Nephron (organoid): ENCODE data around the gene MVP.

ENCODE experiments used
- H3K27ac Mint-ChIP-seq, 3 experiments: 2 replicates each; pipeline ENCODE4 v1.8.0; 2020; ENCODE audit warnings: mixed read lengths in 3 of 3, mild to moderate bottlenecking in 2 of 3, moderate library complexity in 1 of 3
- H3K27me3 Mint-ChIP-seq: 2 replicates; pipeline ENCODE4 v1.8.0; 2021; ENCODE audit warnings: low read depth, mild to moderate bottlenecking, moderate library complexity, mixed read lengths
- H3K36me3 Mint-ChIP-seq: 2 replicates; pipeline ENCODE4 v1.8.0; 2020; ENCODE audit warnings: low read depth, mixed read lengths
- H3K4me1 Mint-ChIP-seq: 2 replicates; pipeline ENCODE4 v1.8.0; 2020; ENCODE audit warnings: mixed read lengths
- H3K4me3 Mint-ChIP-seq, 3 experiments: 2 replicates each; pipeline ENCODE4 v1.8.0; 2020; ENCODE audit warnings: mild to moderate bottlenecking in 3 of 3, mixed read lengths in 3 of 3, moderate library complexity in 2 of 3
- H3K9me3 Mint-ChIP-seq: 2 replicates; pipeline ENCODE4 v1.8.0; 2020; ENCODE audit warnings: mixed read lengths
- TF ChIP-seq, protein P1 (sequence below), 3 experiments: fragments of 200-600 bp; sonication (generic); IDR thresholded peaks; one replicate each; pipeline ENCODE4 v1.5.0; 2021; ENCODE audit warnings: antibody characterized with exemption in 3 of 3; ENCODE audit not compliant: unreplicated experiment in 3 of 3

The MVP gene

DNA sequence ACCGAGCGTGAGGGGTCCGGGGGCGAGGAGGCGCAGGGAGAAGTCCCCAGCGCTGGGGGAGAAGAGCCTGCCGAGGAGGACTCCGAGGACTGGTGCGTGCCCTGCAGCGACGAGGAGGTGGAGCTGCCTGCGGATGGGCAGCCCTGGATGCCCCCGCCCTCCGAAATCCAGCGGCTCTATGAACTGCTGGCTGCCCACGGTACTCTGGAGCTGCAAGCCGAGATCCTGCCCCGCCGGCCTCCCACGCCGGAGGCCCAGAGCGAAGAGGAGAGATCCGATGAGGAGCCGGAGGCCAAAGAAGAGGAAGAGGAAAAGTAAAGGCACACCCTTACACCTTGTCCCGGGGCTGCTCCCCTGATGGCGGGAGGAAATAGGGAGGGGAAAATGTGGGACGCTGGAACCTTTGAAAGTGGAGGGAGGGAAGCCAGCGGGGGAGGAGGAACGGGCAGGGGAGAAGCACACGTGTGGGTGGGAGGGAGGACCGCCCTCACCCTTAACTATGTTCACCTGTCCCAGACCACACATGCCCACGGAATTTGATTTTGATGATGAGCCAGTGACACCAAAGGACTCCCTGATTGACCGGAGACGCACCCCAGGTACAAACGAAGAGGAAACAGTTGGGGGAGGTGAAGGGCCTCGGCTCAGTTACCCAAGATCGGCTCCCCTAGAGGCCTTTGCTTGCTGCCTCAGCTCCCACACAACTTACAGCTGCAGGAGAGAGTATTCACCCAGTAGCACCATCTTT is 3.4 kb upstream of the MVP start:
- H3K27ac Mint-ChIP-seq: peak overlapping the region; percentile 77 to 97 (median 90)
- no peaks in the 10 kb centered on the region for H3K9me3 Mint-ChIP-seq
- peaks cover 60% of the 10 kb centered on the region for H3K4me1 Mint-ChIP-seq
- TF ChIP-seq, protein P1, sequence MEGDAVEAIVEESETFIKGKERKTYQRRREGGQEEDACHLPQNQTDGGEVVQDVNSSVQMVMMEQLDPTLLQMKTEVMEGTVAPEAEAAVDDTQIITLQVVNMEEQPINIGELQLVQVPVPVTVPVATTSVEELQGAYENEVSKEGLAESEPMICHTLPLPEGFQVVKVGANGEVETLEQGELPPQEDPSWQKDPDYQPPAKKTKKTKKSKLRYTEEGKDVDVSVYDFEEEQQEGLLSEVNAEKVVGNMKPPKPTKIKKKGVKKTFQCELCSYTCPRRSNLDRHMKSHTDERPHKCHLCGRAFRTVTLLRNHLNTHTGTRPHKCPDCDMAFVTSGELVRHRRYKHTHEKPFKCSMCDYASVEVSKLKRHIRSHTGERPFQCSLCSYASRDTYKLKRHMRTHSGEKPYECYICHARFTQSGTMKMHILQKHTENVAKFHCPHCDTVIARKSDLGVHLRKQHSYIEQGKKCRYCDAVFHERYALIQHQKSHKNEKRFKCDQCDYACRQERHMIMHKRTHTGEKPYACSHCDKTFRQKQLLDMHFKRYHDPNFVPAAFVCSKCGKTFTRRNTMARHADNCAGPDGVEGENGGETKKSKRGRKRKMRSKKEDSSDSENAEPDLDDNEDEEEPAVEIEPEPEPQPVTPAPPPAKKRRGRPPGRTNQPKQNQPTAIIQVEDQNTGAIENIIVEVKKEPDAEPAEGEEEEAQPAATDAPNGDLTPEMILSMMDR (IDR thresholded peaks at IDR 0.05; ENCODE audit: unreplicated experiment in 3 of 3): no peak
- peaks cover 29% of the 10 kb centered on the region for H3K36me3 Mint-ChIP-seq
- H3K27me3 Mint-ChIP-seq: no peaks in the 10 kb centered on the region
- peak overlapping the region; percentile 93 to 96 (median 94) for H3K4me3 Mint-ChIP-seq

DNA sequence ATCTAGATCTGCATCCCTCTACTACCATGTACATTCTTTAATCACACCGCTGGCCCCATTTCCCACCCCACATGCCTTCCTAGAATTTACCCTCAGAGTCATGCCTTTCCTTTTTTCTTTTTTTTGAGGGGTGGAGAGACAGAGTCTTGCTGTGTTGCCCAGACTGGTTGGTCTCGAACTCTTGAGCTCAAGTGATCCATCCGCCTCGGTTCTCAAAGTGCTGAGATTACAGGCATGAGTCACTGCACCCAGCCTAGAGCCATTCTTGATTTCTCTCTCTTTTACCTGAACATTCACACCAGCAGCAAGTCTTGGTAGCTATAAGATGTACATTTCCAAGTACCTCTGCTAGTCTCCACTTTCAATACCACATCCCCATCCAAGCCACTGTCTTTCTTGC is 2.2 kb upstream of the MVP start:
- H3K9me3 Mint-ChIP-seq: no peaks in the 10 kb centered on the region
- H3K27ac Mint-ChIP-seq: peak overlapping the region in 2 of 3 experiments; percentile 24 to 77
- peaks cover 65% of the 10 kb centered on the region for H3K4me1 Mint-ChIP-seq
- TF ChIP-seq, protein P1 (IDR thresholded peaks at IDR 0.05; ENCODE audit: unreplicated experiment in 3 of 3): no peak
- peak overlapping the region; percentile 75 to 88 (median 86) for H3K4me3 Mint-ChIP-seq
- H3K36me3 Mint-ChIP-seq: peaks cover 29% of the 10 kb centered on the region
- no peaks in the 10 kb centered on the region for H3K27me3 Mint-ChIP-seq

DNA sequence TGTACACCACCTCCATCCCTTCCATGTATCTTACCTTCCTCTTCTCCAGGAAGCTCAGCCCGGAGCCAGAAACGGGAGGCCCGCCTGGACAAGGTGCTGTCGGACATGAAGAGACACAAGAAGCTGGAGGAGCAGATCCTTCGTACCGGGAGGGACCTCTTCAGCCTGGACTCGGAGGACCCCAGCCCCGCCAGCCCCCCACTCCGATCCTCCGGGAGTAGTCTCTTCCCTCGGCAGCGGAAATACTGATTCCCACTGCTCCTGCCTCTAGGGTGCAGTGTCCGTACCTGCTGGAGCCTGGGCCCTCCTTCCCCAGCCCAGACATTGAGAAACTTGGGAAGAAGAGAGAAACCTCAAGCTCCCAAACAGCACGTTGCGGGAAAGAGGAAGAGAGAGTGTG is 756 bp upstream of the MVP start:
- Mint-ChIP-seq H3K27ac (peak overlapping the region; percentile 55 to 80 (median 73)), H3K27me3 (no peaks in the 10 kb centered on the region), H3K9me3 (no peaks in the 10 kb centered on the region), H3K4me3 (peak overlapping the region; percentile 75 to 88 (median 84)), H3K36me3 (peaks cover 29% of the 10 kb centered on the region), H3K4me1 (peaks cover 65% of the 10 kb centered on the region)
- TF ChIP-seq, protein P1 (IDR thresholded peaks at IDR 0.05; ENCODE audit: unreplicated experiment in 3 of 3): no peak

DNA sequence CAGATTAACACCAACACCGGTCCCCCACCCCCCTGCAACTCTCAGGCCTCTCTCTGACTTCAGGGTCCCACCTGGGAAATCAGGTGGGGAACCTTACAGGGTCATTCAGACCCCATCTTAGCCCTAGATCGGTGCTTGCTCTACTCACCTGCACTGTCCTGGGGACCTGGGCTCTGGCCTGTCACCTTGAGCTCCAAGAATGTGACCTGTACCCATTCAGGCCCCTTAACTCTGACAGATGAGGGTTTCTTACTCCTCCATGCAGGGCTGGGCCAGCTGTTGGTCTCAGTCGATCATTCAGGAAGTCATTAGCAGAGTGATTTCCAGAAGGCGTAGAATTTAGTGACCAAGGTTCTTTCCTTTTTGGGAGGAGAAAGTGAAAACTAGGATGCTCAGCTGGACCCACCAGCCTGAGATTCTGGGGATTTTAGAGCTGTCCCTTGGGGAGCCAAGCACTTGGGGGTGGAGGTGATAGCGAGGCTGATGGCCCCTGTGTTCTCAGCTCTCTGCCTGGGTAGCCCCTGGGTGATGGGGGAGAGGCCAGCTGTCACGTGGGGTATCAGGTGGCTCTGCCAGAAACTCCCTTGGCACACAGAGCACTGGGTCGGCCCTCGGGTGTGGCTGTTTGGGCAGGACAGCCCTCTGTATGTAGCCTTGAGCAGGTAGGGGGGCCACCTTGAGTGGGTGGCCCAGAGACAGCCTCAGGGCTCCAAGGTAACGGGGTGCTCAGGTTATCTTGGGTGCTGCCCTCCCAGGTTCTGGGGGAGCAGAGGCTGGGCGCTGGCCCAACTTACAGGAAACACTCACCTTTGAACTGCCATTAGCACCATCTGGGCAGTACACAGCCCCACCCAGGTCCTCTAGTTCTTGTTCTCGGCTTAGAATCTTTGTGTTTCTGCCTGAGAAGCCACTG is 724 bp downstream of the MVP start:
- Mint-ChIP-seq H3K4me3 (peak overlapping the region; percentile 75 to 88 (median 84)), H3K9me3 (no peaks in the 10 kb centered on the region), H3K36me3 (peaks cover 29% of the 10 kb centered on the region), H3K4me1 (peaks cover 64% of the 10 kb centered on the region), H3K27me3 (no peaks in the 10 kb centered on the region), H3K27ac (peak overlapping the region; percentile 55 to 80 (median 73))
- TF ChIP-seq, protein P1 (IDR thresholded peaks at IDR 0.05; ENCODE audit: unreplicated experiment in 3 of 3): no peak

DNA sequence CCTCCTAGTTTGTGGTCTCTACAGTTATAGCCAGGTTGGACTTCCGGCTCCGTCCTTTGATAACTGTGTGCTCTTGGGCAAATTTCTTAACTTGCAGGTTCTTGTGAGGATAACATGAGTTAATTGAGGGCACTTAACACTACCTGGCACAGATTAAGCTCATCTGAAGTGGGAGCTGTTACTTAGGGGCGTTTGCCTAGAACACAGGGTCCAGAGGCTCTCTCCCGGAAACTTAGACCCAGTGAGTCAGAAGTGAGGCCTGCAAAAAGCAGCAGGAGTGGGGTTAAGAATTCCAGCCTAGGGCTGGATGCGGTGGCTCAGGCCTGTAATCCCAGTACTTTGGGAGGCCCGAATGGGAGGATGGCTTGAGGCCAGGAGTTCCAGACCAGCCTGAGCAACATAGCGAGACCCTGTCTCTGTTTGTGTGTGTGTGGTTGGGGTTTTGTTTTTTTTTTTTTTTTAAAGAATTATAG is 1.4 kb downstream of the MVP start:
- H3K9me3 Mint-ChIP-seq: no peaks in the 10 kb centered on the region
- TF ChIP-seq, protein P1 (IDR thresholded peaks at IDR 0.05; ENCODE audit: unreplicated experiment in 3 of 3): no peak
- peak overlapping the region; percentile 41 to 82 (median 59) for H3K4me3 Mint-ChIP-seq
- H3K36me3 Mint-ChIP-seq: peaks cover 28% of the 10 kb centered on the region
- peak overlapping the region; percentile 43 to 72 (median 67) for H3K27ac Mint-ChIP-seq
- H3K4me1 Mint-ChIP-seq: peaks cover 60% of the 10 kb centered on the region
- H3K27me3 Mint-ChIP-seq: no peaks in the 10 kb centered on the region
